Stimulated activated naive CD4-positive, alpha-beta T cell treated with Interleukin-2 at 50 U/mL for 16 hours (primary cell): ENCODE measurements around the gene CARF.
"Not testable (repeated sequence)": the region's sequence is repeated elsewhere in the genome, so short reads cannot be mapped to it uniquely, and the experiment has no call there.

Experiments
- DNase-seq: peaks from one replicate; lab custom pipeline; 2025; lab: John Stamatoyannopoulos, UW

Gene CARF

GRCh38 chr2:202933958-202934357, 21.9 kb downstream of the CARF start:
- no peak for DNase-seq

- no peak for DNase-seq
Observed at GRCh38 chr2:202934456-202934855, 22.4 kb downstream of the CARF start.

- no peak for DNase-seq
Observed at GRCh38 chr2:202938960-202939359, 26.9 kb downstream of the CARF start.

GRCh38 chr2:202941771-202942170, 29.7 kb downstream of the CARF start:
- DNase-seq = no peak

DNA sequence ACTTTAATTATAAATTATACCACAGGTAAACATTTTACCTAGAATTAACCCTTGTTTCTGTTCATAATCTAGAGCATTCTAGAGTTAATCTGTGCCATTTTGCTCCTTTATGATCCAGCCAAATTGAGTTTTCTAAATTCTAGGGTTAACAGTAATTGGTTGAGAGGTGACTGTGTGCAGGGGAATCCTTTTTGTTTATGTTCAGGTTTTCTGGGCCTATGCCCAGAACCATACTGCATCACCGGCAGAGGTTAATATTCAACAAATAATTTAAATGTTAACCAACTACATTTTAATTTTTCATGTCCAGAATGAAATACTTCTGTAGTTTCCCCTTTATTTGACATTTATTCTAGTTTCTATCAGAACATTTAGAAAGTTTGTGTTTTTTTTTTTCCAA, 32.3 kb downstream of the CARF start:
- no peak for DNase-seq

GRCh38 chr2:202944816-202945215, 32.7 kb downstream of the CARF start:
- DNase-seq = no peak

DNA sequence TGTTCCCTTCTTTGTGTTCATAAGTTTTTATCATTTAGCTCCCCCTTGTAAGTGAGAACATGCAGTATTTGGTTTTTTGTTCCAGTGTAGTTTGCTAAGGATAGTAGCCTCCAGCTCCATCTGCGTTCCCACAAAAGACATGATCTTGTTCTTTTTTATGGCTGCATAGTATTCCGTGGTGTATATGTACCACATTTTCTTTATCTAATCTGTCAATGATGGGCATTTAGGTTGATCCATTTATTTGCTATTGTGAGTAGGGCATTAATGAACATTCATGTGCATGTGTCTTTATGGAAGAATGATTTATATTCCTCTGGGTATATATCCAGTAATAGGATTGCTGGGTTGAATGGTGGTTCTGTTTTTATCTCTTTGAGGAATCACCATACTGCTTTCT, 33.4 kb downstream of the CARF start:
- no peak for DNase-seq

DNA sequence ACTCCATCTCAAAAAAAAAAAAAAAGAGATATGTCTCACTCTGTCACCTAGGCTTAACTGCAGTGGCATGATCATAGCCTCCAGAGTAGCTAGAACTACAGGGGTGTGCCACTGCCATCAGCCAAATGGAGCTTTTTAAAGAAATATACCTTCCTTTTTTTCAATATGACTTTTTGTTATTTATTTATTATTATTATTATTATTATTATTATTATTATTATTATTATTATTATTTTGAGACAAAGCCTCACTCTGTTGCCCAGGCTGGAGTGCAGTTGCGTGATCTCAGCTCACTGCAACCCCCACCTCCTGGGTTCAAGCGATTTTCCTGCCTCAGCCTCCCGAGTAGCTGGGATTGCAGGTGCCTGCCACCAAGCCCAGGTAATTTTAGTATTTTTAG, 37.3 kb downstream of the CARF start:
- not testable (repeated sequence) for DNase-seq

- DNase-seq = no peak
Observed at GRCh38 chr2:202950592-202950991, 38.5 kb downstream of the CARF start.

GRCh38 chr2:202960524-202960923, 48.4 kb downstream of the CARF start:
- no peak for DNase-seq

DNA sequence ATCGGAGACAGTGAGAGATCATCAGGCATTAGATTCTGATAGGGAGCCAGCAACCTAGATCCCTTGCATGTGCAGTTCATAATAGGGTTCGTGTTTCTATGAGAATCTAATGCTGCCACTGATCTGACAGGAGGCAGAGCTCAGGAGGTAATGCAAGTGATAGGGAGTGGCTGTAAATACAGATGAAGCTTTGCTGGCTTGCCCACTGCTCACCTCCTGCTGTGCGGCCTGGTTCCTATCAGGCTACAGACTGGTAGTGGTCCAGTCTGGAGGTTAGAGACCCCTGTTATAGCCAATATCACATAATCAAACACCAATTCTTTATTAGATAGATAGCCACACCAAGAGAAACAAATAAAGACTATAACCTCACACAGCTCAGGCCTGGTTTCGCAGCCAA, 51.6 kb downstream of the CARF start:
- DNase-seq = no peak

DNA sequence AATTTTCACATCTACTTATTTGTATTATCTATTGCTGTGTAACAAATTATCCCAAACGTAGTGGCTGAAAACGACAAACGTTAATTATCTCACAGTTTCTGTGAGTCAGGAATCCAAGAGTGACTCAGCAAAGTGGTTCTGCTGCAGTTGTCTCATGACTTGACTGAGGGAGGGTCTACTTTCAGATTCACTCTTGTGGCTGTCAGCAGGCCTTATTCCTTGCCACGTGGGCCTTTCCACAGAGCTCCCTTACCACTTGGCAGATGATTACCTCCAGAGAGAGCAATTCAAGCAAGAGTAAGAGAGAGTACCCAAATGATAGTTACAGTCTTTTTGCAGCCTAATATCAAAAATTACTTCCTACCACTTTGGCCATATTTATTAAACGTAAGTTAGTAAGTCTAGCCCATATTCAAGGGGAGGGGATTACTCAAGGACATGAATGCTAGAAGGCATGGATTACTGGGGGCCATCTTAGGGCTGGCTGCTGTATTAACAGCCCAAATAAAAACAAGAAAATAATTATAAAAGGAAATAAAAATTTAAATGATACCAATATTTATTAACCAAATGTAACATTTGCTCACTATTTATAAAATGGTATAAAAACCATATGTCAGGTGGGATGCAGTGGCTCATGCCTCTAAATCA, 53.9 kb downstream of the CARF start:
- DNase-seq = no peak

DNA sequence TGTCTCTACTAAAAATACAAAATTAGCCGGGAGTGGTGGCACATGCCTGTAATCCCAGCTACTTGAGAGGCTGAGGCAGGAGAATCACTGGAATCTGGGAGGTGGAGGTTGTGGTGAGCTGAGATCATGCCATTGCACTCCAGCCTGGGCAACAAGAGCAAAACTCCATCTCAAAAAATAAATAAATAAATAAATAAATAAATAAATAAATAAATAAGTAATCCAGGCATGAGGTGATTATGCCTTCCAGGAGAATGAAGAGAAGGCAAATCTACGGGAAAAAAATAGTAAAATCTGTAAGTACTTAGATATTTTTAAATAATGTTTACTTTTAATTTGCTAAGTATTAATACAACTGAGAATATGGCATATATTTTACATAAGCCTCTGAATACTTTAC, 57.3 kb downstream of the CARF start:
- not testable (repeated sequence) for DNase-seq

- no peak for DNase-seq
Observed at GRCh38 chr2:202976809-202977208, 64.7 kb downstream of the CARF start.

GRCh38 chr2:202982779-202983491, 70.9 kb downstream of the CARF start:
- no peak for DNase-seq

GRCh38 chr2:202989749-202990148, 77.7 kb downstream of the CARF start:
- DNase-seq = no peak

DNA sequence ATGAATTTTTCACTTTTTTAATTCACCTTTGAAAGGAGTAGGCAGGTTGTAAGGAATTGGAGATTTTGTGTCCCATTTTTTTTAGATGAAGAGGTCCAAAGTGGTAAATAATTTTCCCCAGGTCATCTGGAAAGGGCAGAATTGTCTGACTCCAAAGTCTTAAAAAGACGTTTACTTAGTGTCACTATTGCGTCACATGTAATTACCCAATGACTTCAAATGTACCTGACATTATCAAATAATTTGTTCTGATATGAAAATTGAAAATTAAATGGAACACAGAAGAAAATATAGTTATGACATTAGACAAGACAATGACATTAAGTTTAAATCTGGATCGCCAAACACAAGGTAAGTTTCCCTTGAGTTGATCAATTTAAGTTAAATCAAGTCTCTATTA, 78.4 kb downstream of the CARF start:
- DNase-seq = no peak

GRCh38 chr2:202997113-202997512, 85.0 kb downstream of the CARF start:
- DNase-seq = not testable (repeated sequence)

GRCh38 chr2:203002054-203002821, 90.2 kb downstream of the CARF start:
- no peak for DNase-seq

DNA sequence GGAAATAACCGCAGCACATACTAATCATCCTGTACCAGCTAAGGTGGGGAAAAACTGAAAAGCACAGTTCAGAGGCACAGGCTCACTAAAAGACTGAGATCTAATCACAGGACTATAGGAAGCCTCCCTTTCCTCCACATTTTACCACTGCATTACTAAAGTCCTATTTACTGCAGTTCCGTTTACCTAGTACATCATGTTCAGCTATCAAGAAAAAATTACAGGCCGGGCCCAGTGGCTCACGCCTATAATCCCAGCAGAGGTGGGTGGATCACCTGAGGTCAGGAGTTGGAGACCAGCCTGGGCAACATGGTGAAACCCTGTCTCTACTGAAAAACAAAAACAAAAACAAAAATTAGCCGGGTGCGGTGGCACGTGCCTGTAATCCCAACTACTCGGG, 91.6 kb downstream of the CARF start:
- DNase-seq = no peak

- peak; percentile 93 for DNase-seq
Observed at GRCh38 chr2:203014456-203015199, 102.6 kb downstream of the CARF start, which contains the start of gene NBEAL1. TSS of gene NBEAL1 (plus strand) at chr2:203014875. CDS start at chr2:203016385, 1,510 bp downstream.

GRCh38 chr2:203016716-203017115, 104.6 kb downstream of the CARF start:
- DNase-seq = no peak
